AG09319 (cell line): Measurements from ENCODE around the gene HAAO.
"Not testable (repeated sequence)": the region's sequence is repeated elsewhere in the genome, so short reads cannot be mapped to it uniquely, and the experiment has no call there.

Experiments used
- DNase-seq: peaks from one replicate; pipeline ENCODE4 v3.0.0-alpha.2; 2010; ENCODE audit warnings: low read depth; ENCODE audit errors: extremely low read depth
- CTCF ChIP-seq: IDR thresholded peaks from 2 replicates; pipeline ENCODE4 v1.5.1; 2011; ENCODE audit warnings: low read depth, mild to moderate bottlenecking, inconsistent platforms, low read length, moderate library complexity

The HAAO gene

GRCh38 chr2:42744545-42745082 is 47.8 kb downstream of the HAAO start:
- no peak for TF ChIP-seq CTCF

GRCh38 chr2:42743659-42743990 is 48.8 kb downstream of the HAAO start:
- DNase-seq: no peak
- TF ChIP-seq CTCF: no peak

More at GRCh38 chr2:42744545-42745082, 47.8 kb downstream of the HAAO start:
- no peak for DNase-seq

- DNase-seq: no peak
- no peak; the same call in none of the 2 replicates for TF ChIP-seq CTCF
Measured at GRCh38 chr2:42742740-42743658, 49.4 kb downstream of the HAAO start.

- DNase-seq: no peak
- TF ChIP-seq CTCF: no peak
Measured at GRCh38 chr2:42741140-42741539, 51.2 kb downstream of the HAAO start.

GRCh38 chr2:42736598-42737322 is 55.6 kb downstream of the HAAO start:
- TF ChIP-seq CTCF: no peak

GRCh38 chr2:42733852-42734251 is 58.5 kb downstream of the HAAO start:
- TF ChIP-seq CTCF: no peak
- no peak for DNase-seq

More at GRCh38 chr2:42736598-42737322, 55.6 kb downstream of the HAAO start:
- no peak for DNase-seq

- DNase-seq: not testable (repeated sequence)
Measured at GRCh38 chr2:42731316-42731715, 61.1 kb downstream of the HAAO start.
